Measurements from ENCODE around the gene HDAC2.

The HDAC2 gene

GRCh38 chr6:113907102-113907815 is 63.7 kb downstream of the HDAC2 start:
- DNase-seq, result no peak

GRCh38 chr6:113903666-113904330 is 67.2 kb downstream of the HDAC2 start:
- no peak for DNase-seq

GRCh38 chr6:113901482-113901881 is 69.5 kb downstream of the HDAC2 start:
- DNase-seq, result no peak

- no peak for DNase-seq
These were observed 76.0 kb downstream of the HDAC2 start for GRCh38 chr6:113894712-113895674.

- DNase-seq, result no peak
These were observed 77.1 kb downstream of the HDAC2 start for GRCh38 chr6:113893866-113894265.

DNA sequence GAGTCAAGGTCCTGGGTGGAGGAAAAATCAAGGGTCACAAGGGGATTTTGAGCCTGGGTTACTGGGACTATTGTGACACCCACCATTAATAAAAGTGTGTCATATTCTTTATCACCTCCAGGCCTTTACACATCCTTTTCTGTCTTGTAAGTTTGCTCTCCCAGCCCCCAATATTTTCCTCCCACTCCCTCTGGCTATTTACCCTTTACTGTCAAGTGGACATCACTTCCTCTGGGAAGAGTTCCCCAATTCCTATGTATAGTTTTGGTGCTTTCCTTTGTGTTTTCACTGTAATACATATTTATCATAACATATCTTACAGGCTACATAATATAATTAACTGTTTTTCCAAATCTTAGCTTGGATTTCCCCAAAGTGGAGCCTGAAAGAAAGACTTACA is 77.5 kb downstream of the HDAC2 start:
- no peak for DNase-seq

DNA sequence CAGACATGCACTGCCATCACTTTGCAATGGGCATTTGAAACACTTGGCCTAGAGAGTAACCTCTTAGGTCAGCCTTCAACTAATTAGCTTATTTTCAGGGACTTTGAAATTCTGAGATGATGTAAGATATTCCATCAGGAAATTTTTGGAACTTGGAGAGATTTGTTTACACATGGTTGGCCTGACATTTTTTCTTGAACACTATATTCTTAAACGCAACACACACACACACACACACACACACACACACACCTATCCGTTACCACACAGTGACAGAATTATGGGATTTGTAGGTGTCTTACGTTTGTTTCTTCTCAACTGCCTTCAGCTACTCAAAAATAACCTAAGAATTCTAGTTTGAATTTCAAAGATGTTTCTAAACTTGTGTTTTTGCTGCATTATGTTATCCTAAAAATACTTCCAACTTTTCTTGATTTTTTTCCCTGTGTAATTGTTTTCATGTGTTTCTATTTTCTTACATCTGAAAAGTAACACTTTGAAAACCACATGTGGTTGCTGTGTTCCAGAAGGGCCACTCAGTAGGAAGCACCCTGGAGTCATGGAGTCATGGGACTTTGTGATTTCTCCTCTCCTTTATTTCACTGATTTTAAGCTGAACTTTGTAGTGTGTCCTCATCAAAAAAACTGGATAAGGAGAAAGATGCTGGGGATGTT is 81.9 kb downstream of the HDAC2 start:
- no peak for DNase-seq

GRCh38 chr6:113888493-113888892 is 82.5 kb downstream of the HDAC2 start:
- DNase-seq, result no peak

DNA sequence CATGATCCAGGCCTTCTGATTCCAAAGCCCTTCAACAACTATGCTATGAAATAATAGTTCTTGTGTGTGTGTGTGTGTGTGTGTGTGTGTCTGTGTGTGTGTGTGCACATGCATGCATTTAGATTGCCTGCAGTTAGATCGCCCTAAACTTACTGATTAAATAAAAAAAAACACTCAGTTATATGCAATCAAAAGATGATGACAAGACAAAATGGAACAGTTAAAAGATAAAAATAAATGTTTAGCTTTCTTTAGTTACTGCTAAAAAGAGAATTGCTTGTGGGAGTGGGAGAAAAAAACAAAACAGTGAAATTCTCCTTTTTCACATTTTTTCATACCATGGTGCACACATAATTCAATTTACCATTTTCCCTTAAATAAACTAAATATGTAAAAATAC is 84.4 kb downstream of the HDAC2 start:
- no peak for DNase-seq

- DNase-seq, result no peak
These were observed 86.9 kb downstream of the HDAC2 start for GRCh38 chr6:113884011-113884410.
